HUES64 (cell line): ENCODE data around the gene MPZL2.

Experiments used
- H3K27ac ChIP-seq: 2 replicates; pipeline ENCODE4 v1.7.0; 2013; ENCODE audit warnings: low read depth, low read length, inconsistent platforms
- H3K27me3 ChIP-seq: 2 replicates; pipeline ENCODE4 v1.6.1; 2013; ENCODE audit warnings: mild to moderate bottlenecking, low read length; ENCODE audit not compliant: insufficient read depth
- H3K36me3 ChIP-seq: 2 replicates; pipeline ENCODE4 v1.6.1; 2013; ENCODE audit warnings: mild to moderate bottlenecking, low read length; ENCODE audit not compliant: insufficient read depth
- H3K4me1 ChIP-seq: 2 replicates; pipeline ENCODE4 v1.6.1; 2013; ENCODE audit warnings: mild to moderate bottlenecking, low read length, moderate library complexity; ENCODE audit not compliant: insufficient read depth
- H3K4me3 ChIP-seq: 2 replicates; pipeline ENCODE4 v1.5.1; 2013; ENCODE audit warnings: mild to moderate bottlenecking, low read length, moderate library complexity
- H3K9ac ChIP-seq: 2 replicates; pipeline ENCODE4 v1.6.1; 2013; ENCODE audit warnings: mild to moderate bottlenecking, low read depth, low read length
- H3K9me3 ChIP-seq: 2 replicates; pipeline ENCODE4 v1.6.1; 2013; ENCODE audit warnings: low read depth, low read length; ENCODE audit not compliant: insufficient read depth
- WGBS: fragments of 150-250, 120-280 bp; methylation state at CpG from one replicate; pipeline ENCODE4 v1.1.7; 2013; ENCODE audit warnings: missing lambda C conversion rate; 5-methylcytosine and 5-hydroxymethylcytosine counted together

MPZL2 gene

GRCh38 chr11:118304227-118304567 is 40.1 kb upstream of the MPZL2 start:
- no peaks in the 10 kb centered on the region for H3K9me3 ChIP-seq
- H3K27ac ChIP-seq = no peak overlapping the region
- WGBS = 100% methylated on average over 1 of the region's 1 CpG
- H3K36me3 ChIP-seq = no peaks in the 10 kb centered on the region
- no peaks in the 10 kb centered on the region for H3K27me3 ChIP-seq
- H3K4me1 ChIP-seq = no peaks in the 10 kb centered on the region
- no peak overlapping the region for H3K9ac ChIP-seq
- no peak overlapping the region for H3K4me3 ChIP-seq

GRCh38 chr11:118301600-118302195 is 37.6 kb upstream of the MPZL2 start:
- no peak overlapping the region for H3K27ac ChIP-seq
- H3K27me3 ChIP-seq = no peaks in the 10 kb centered on the region
- 67% methylated on average over 8 of the region's 8 CpGs for WGBS
- no peak overlapping the region for H3K4me3 ChIP-seq
- H3K4me1 ChIP-seq = no peaks in the 10 kb centered on the region
- H3K9me3 ChIP-seq = no peaks in the 10 kb centered on the region
- H3K9ac ChIP-seq = no peak overlapping the region
- H3K36me3 ChIP-seq = no peaks in the 10 kb centered on the region

GRCh38 chr11:118295815-118296454 is 31.8 kb upstream of the MPZL2 start:
- 77% methylated on average over 3 of the region's 3 CpGs for WGBS
- 0 out of 2 replicates have a peak, but pooled peaks cover 3% of the 10 kb centered on the region for H3K27me3 ChIP-seq
- H3K9ac ChIP-seq = no peak overlapping the region
- H3K9me3 ChIP-seq = no peaks in the 10 kb centered on the region
- no peak overlapping the region for H3K27ac ChIP-seq
- H3K36me3 ChIP-seq = no peaks in the 10 kb centered on the region
- H3K4me3 ChIP-seq = no peak overlapping the region
- H3K4me1 ChIP-seq = no peaks in the 10 kb centered on the region

- Histone ChIP-seq H3K4me1 (no peaks in the 10 kb centered on the region), H3K27ac (no peak overlapping the region), H3K9ac (no peak overlapping the region), H3K36me3 (no peaks in the 10 kb centered on the region), H3K27me3 (0 out of 2 replicates have a peak, but pooled peaks cover 3% of the 10 kb centered on the region), H3K9me3 (no peaks in the 10 kb centered on the region), H3K4me3 (no peak overlapping the region)
- 68% methylated on average over 5 of the region's 5 CpGs for WGBS
Measured at GRCh38 chr11:118295199-118295598, 31.1 kb upstream of the MPZL2 start.

- WGBS = 92% methylated on average over 1 of the region's 2 CpGs
- Histone ChIP-seq H3K36me3 (no peaks in the 10 kb centered on the region), H3K9ac (no peak overlapping the region), H3K4me1 (no peaks in the 10 kb centered on the region), H3K4me3 (no peak overlapping the region), H3K27me3 (0 out of 2 replicates have a peak, but pooled peaks cover 3% of the 10 kb centered on the region), H3K9me3 (no peaks in the 10 kb centered on the region), H3K27ac (no peak overlapping the region)
Measured at GRCh38 chr11:118294053-118294452, 30.0 kb upstream of the MPZL2 start.

- Histone ChIP-seq H3K27me3 (peaks cover 6% of the 10 kb centered on the region; the same call in 1 of the 2 replicates), H3K9me3 (no peaks in the 10 kb centered on the region), H3K36me3 (no peaks in the 10 kb centered on the region), H3K4me1 (no peaks in the 10 kb centered on the region), H3K9ac (no peak overlapping the region), H3K4me3 (no peak overlapping the region), H3K27ac (no peak overlapping the region)
- 88% methylated on average over 9 of the region's 9 CpGs for WGBS
Measured at GRCh38 chr11:118291477-118292135, 27.5 kb upstream of the MPZL2 start.

- H3K36me3 ChIP-seq = no peaks in the 10 kb centered on the region
- no peak overlapping the region for H3K27ac ChIP-seq
- WGBS = 35% methylated on average over 9 of the region's 9 CpGs
- no peaks in the 10 kb centered on the region for H3K4me1 ChIP-seq
- H3K27me3 ChIP-seq = peaks cover 6% of the 10 kb centered on the region; the same call in 1 of the 2 replicates
- H3K9me3 ChIP-seq = no peaks in the 10 kb centered on the region
- no peak overlapping the region for H3K4me3 ChIP-seq
- H3K9ac ChIP-seq = no peak overlapping the region
Measured at GRCh38 chr11:118290923-118291322, 26.8 kb upstream of the MPZL2 start.

GRCh38 chr11:118289401-118289800 is 25.3 kb upstream of the MPZL2 start:
- H3K4me3 ChIP-seq = no peak overlapping the region
- no peaks in the 10 kb centered on the region for H3K9me3 ChIP-seq
- no peak overlapping the region for H3K9ac ChIP-seq

GRCh38 chr11:118287006-118287405 is 22.9 kb upstream of the MPZL2 start:
- Histone ChIP-seq H3K4me3 (no peak overlapping the region), H3K9me3 (no peaks in the 10 kb centered on the region), H3K27ac (no peak overlapping the region), H3K9ac (no peak overlapping the region), H3K4me1 (no peaks in the 10 kb centered on the region), H3K27me3 (peaks cover 3% of the 10 kb centered on the region; the same call in 1 of the 2 replicates), H3K36me3 (no peaks in the 10 kb centered on the region)
- 95% methylated on average over 1 of the region's 1 CpG for WGBS

More at GRCh38 chr11:118289401-118289800, 25.3 kb upstream of the MPZL2 start:
- H3K4me1 ChIP-seq = no peaks in the 10 kb centered on the region
- no peak overlapping the region for H3K27ac ChIP-seq
- H3K36me3 ChIP-seq = no peaks in the 10 kb centered on the region
- H3K27me3 ChIP-seq = peaks cover 6% of the 10 kb centered on the region; the same call in 1 of the 2 replicates

- Histone ChIP-seq H3K4me1 (no peaks in the 10 kb centered on the region), H3K9ac (no peak overlapping the region), H3K27ac (no peak overlapping the region), H3K4me3 (no peak overlapping the region), H3K27me3 (peaks cover 3% of the 10 kb centered on the region; the same call in 1 of the 2 replicates), H3K36me3 (no peaks in the 10 kb centered on the region), H3K9me3 (no peaks in the 10 kb centered on the region)
- 81% methylated on average over 2 of the region's 2 CpGs for WGBS
Measured at GRCh38 chr11:118286545-118286944, 22.4 kb upstream of the MPZL2 start.

- Histone ChIP-seq H3K4me1 (no peaks in the 10 kb centered on the region), H3K4me3 (no peak overlapping the region), H3K27ac (no peak overlapping the region), H3K36me3 (no peaks in the 10 kb centered on the region), H3K9me3 (no peaks in the 10 kb centered on the region), H3K9ac (no peak overlapping the region), H3K27me3 (peaks cover 3% of the 10 kb centered on the region; the same call in 1 of the 2 replicates)
- 89% methylated on average over 4 of the region's 4 CpGs for WGBS
Measured at GRCh38 chr11:118283756-118284350, 19.8 kb upstream of the MPZL2 start.
